ENCODE measurements around the gene MBOAT2.

GRCh38 chr2:8962890-8963289, 40.6 kb downstream of the MBOAT2 start:
- no peak for TF ChIP-seq EZH2 (IDR thresholded peaks at IDR 0.05; ENCODE audit: borderline replicate concordance, insufficient read depth, low read depth, low read length, poor library complexity, severe bottlenecking)
- TF ChIP-seq CTCF (IDR thresholded peaks at IDR 0.05): no peak

Data from B cell (primary cell).